Spinal cord (tissue), 10 donors: ENCODE measurements around the gene SUSD4. TPM values are rescaled to one million over a fixed set of nuclear protein-coding genes. Genes with fewer than 3 reads are reported as not detected.

Experiments
- DNase-seq, 6 donors: peaks; one replicate each; pipeline versions ENCODE4 v3.0.0 to v3.0.0-alpha.2; 2013 to 2015; ENCODE audit warnings: low spot score in 6 of 6, low read depth in 4 of 6
- H3K27ac ChIP-seq: one replicate; pipeline ENCODE4 v1.5.1; 2013; ENCODE audit warnings: low read depth, low read length, control low read depth
- H3K27me3 ChIP-seq: one replicate; pipeline ENCODE4 v1.6.1; 2013; ENCODE audit warnings: low read length; ENCODE audit not compliant: control insufficient read depth, insufficient read depth
- H3K36me3 ChIP-seq: one replicate; pipeline ENCODE4 v1.6.1; 2013; ENCODE audit warnings: low read length; ENCODE audit not compliant: control insufficient read depth, insufficient read depth
- H3K4me1 ChIP-seq: one replicate; pipeline ENCODE4 v1.6.1; 2013; ENCODE audit warnings: low read length; ENCODE audit not compliant: control insufficient read depth, insufficient read depth
- H3K4me3 ChIP-seq: one replicate; pipeline ENCODE4 v1.5.1; 2013; ENCODE audit warnings: low read depth, low read length, control low read depth
- H3K9me3 ChIP-seq: one replicate; pipeline ENCODE4 v1.6.1; 2013; ENCODE audit warnings: low read length; ENCODE audit not compliant: control insufficient read depth, insufficient read depth
- WGBS: methylation state at CpG from one replicate; pipeline ENCODE4 v1.1.5; 2013; ENCODE audit warnings: missing lambda C conversion rate; ENCODE audit not compliant: insufficient coverage; 5-methylcytosine and 5-hydroxymethylcytosine counted together
- polyA plus RNA-seq, 2 donors: library from polyadenylated mRNA; unstranded; fragments of 120-200 nt; gene quantifications; one replicate each; pipeline ENCODE4 v1.2.1, GENCODE V29; 2013; ENCODE audit not compliant: insufficient read length in 2 of 2
- total RNA-seq, 2 donors: library from RNA; depleted of rRNA in 1 of 2; stranded (reverse); fragments of 120-200 nt in 1 of 2; fragments of >200 nt in 1 of 2; gene quantifications; one replicate each; pipeline versions ENCODE4 v1.2.3 to v1.2.4, GENCODE V29; 2013 to 2014
- donor health status: healthy.

SUSD4 gene
- total and polyA plus RNA-seq, 4 donors, result 20.2 to 54.4 (median 42.8) TPM

GRCh38 chr1:223312273-223312672 lies 51.7 kb downstream of the SUSD4 start:
- no peaks in the 10 kb centered on the region for H3K9me3 ChIP-seq
- no peak for DNase-seq
- no peaks in the 10 kb centered on the region for H3K4me1 ChIP-seq
- no peaks in the 10 kb centered on the region for H3K27me3 ChIP-seq
- H3K27ac ChIP-seq, result no peak overlapping the region
- no peak overlapping the region for H3K4me3 ChIP-seq
- WGBS, result 84% methylated on average over 2 of the region's 2 CpGs
- H3K36me3 ChIP-seq, result no peaks in the 10 kb centered on the region

DNA sequence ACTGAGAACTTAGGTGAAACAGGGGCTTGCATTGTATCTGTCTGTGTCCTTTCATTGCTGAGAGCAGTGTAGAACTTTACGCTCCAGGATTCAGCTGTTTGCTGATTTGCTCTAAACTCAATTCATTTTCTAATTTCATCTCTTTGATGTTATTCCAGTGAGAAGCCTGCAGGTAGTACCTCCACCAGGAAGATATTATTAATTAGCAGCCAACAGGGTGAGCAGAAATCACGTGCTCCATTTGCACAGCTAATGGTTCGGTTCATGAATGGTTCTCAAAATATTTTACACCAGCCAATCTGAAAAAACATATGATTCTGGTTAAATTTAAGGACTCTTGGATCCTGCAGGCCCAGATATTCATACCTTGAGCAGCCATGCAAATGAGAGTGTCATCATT lies 52.1 kb downstream of the SUSD4 start:
- no peak overlapping the region for H3K27ac ChIP-seq
- WGBS, result 43% methylated on average over 1 of the region's 3 CpGs
- DNase-seq, result peak in 1 of 6 donors; percentile 56
- H3K36me3 ChIP-seq, result no peaks in the 10 kb centered on the region
- no peaks in the 10 kb centered on the region for H3K4me1 ChIP-seq
- no peaks in the 10 kb centered on the region for H3K27me3 ChIP-seq
- H3K4me3 ChIP-seq, result no peak overlapping the region
- H3K9me3 ChIP-seq, result no peaks in the 10 kb centered on the region

DNA sequence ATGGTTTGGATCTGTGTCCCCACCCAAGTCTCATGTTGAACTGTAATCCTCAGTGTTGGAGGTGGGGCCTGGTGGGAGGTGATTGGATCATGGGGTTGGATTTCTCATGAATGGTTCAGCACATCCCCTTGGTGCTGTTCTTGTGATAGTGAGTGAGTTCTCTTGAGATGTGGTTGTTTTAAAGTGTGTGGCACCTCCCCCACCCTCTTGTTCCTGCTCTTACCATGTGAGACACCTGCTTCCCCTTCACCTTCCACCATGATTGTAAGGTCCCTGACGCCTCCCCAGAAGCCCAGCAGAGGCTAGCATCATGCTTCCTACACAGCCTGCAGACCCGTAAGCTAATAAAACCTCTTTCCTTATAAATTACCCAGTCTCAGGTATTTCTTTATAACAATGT lies 55.8 kb downstream of the SUSD4 start:
- Histone ChIP-seq H3K36me3 (no peaks in the 10 kb centered on the region), H3K4me3 (no peak overlapping the region), H3K27ac (no peak overlapping the region), H3K4me1 (no peaks in the 10 kb centered on the region), H3K27me3 (no peaks in the 10 kb centered on the region), H3K9me3 (no peaks in the 10 kb centered on the region)
- DNase-seq, result no peak
- no CpG with 5 or more reads among the region's 2 CpGs for WGBS

DNA sequence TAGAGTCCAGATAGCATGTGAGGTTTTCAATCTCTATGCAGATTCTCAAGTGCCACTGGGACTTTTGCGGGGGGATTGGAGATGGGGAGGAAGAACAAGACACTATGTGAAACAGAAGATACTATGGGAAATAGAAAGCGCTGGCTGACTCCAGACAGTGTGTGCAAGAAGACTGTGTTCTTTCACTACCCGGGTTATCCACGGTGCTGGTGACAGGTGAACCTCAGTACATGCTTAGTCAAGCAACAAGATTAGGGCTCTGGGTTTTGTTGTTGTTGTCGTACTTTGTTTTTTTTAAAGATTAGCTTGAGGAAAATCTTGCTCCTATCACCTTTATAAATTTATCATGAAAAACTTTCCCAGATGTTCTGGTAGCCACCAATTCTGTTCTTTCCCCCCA lies 56.4 kb downstream of the SUSD4 start:
- WGBS, result 94% methylated on average over 4 of the region's 5 CpGs
- no peak for DNase-seq
- Histone ChIP-seq H3K27ac (no peak overlapping the region), H3K36me3 (no peaks in the 10 kb centered on the region), H3K4me3 (no peak overlapping the region), H3K4me1 (no peaks in the 10 kb centered on the region), H3K9me3 (no peaks in the 10 kb centered on the region), H3K27me3 (no peaks in the 10 kb centered on the region)

DNA sequence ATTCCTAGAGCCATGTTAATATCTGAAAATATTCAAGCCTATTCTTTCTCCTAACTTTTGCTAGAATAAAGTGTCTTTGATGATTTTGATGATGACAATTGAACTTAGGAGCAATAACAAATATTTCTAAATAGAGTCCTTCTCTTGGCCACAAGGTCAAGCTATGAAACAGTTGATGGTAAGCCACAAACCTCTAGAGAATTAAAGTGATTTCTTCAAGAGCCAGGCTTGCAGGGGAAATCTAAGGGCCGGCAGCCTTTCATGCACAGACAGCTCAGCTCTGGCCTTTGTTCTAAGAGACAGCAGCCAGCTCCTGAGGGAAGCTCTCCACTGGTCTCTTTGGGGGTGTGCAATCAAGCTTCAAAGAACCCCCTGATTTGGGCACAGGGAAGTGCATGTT lies 59.0 kb downstream of the SUSD4 start:
- no peaks in the 10 kb centered on the region for H3K36me3 ChIP-seq
- 67% methylated on average over 1 of the region's 1 CpG for WGBS
- H3K27me3 ChIP-seq, result no peaks in the 10 kb centered on the region
- no peak overlapping the region for H3K4me3 ChIP-seq
- no peaks in the 10 kb centered on the region for H3K9me3 ChIP-seq
- no peak overlapping the region for H3K27ac ChIP-seq
- H3K4me1 ChIP-seq, result no peaks in the 10 kb centered on the region
- no peak for DNase-seq

- Histone ChIP-seq H3K27me3 (no peaks in the 10 kb centered on the region), H3K36me3 (no peaks in the 10 kb centered on the region), H3K4me1 (no peaks in the 10 kb centered on the region), H3K27ac (no peak overlapping the region), H3K9me3 (no peaks in the 10 kb centered on the region), H3K4me3 (no peak overlapping the region)
- DNase-seq, result no peak
- no CpG with 5 or more reads among the region's 2 CpGs for WGBS
These were observed 62.6 kb downstream of the SUSD4 start for GRCh38 chr1:223301371-223301770.

GRCh38 chr1:223299553-223299952 lies 64.4 kb downstream of the SUSD4 start:
- no peak for DNase-seq
- no peak overlapping the region for H3K4me3 ChIP-seq
- no peaks in the 10 kb centered on the region for H3K9me3 ChIP-seq
- no peaks in the 10 kb centered on the region for H3K4me1 ChIP-seq
- no peaks in the 10 kb centered on the region for H3K36me3 ChIP-seq
- no peak overlapping the region for H3K27ac ChIP-seq
- H3K27me3 ChIP-seq, result no peaks in the 10 kb centered on the region
- 40% methylated on average over 1 of the region's 1 CpG for WGBS

- no peaks in the 10 kb centered on the region for H3K27me3 ChIP-seq
- no peaks in the 10 kb centered on the region for H3K36me3 ChIP-seq
- H3K27ac ChIP-seq, result no peak overlapping the region
- DNase-seq, result no peak
- no peak overlapping the region for H3K4me3 ChIP-seq
- WGBS, result 80% methylated on average over 2 of the region's 5 CpGs
- H3K4me1 ChIP-seq, result no peaks in the 10 kb centered on the region
- H3K9me3 ChIP-seq, result no peaks in the 10 kb centered on the region
These were observed 65.3 kb downstream of the SUSD4 start for GRCh38 chr1:223298701-223299100.

DNA sequence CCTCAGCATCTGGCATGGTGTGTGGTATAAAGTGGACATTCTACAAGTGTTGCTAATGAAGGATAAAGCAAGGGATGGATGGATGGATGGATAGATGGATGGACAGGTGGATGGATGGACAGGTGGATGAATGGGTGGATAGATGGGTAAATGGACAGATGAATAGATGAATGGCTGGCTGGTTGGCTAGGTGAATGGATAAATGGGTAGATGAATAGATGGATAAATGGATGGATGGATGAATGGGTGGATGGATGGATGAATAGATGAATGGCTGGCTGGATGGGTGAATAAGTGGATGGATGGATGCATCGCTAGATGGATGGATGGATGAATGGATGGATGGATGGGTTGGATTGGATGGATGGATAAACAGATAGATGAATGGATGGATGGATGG lies 66.2 kb downstream of the SUSD4 start:
- H3K27me3 ChIP-seq, result no peaks in the 10 kb centered on the region
- DNase-seq, result no peak
- H3K36me3 ChIP-seq, result no peaks in the 10 kb centered on the region
- no peaks in the 10 kb centered on the region for H3K9me3 ChIP-seq
- H3K4me1 ChIP-seq, result no peaks in the 10 kb centered on the region
- no peak overlapping the region for H3K4me3 ChIP-seq
- 100% methylated on average over 1 of the region's 1 CpG for WGBS
- H3K27ac ChIP-seq, result no peak overlapping the region

- WGBS, result no CpG with 5 or more reads among the region's 2 CpGs
- no peak overlapping the region for H3K4me3 ChIP-seq
- no peaks in the 10 kb centered on the region for H3K36me3 ChIP-seq
- no peaks in the 10 kb centered on the region for H3K27me3 ChIP-seq
- no peaks in the 10 kb centered on the region for H3K9me3 ChIP-seq
- H3K27ac ChIP-seq, result no peak overlapping the region
- H3K4me1 ChIP-seq, result peaks cover 3% of the 10 kb centered on the region
- DNase-seq, result no peak
These were observed 72.2 kb downstream of the SUSD4 start for GRCh38 chr1:223291796-223292195.
